GM20000 (cell line): ENCODE data around the gene C4orf33.

ENCODE experiments used
- DNase-seq: peaks from one replicate; pipeline ENCODE4 v3.0.0; 2012; ENCODE audit warnings: low spot score
- TF ChIP-seq, protein P1 (sequence below): IDR thresholded peaks from 2 replicates; pipeline ENCODE4 v1.5.1; 2012; ENCODE audit warnings: mild to moderate bottlenecking, control low read depth; ENCODE audit errors: extremely low read depth, missing control alignments

The C4orf33 gene

DNA sequence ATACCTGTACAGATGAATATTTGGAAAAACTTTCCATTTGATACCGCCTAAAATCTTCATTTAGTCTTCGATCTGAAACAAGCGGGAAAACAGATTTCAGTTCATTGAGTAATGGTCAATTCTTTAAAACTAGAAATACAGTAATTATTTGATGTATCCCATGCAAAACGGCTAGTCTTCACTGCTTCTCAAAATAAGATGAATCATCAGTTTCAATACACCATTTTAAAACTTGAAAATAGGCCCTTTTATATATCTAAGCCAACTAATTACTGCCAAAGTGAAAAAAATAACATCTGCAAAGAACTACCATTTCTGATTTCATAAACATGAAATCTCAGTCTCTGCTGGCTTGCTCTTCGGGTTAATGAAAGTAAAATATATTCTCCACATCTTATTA, 13.7 kb upstream of the C4orf33 start:
- TF ChIP-seq, protein P1, sequence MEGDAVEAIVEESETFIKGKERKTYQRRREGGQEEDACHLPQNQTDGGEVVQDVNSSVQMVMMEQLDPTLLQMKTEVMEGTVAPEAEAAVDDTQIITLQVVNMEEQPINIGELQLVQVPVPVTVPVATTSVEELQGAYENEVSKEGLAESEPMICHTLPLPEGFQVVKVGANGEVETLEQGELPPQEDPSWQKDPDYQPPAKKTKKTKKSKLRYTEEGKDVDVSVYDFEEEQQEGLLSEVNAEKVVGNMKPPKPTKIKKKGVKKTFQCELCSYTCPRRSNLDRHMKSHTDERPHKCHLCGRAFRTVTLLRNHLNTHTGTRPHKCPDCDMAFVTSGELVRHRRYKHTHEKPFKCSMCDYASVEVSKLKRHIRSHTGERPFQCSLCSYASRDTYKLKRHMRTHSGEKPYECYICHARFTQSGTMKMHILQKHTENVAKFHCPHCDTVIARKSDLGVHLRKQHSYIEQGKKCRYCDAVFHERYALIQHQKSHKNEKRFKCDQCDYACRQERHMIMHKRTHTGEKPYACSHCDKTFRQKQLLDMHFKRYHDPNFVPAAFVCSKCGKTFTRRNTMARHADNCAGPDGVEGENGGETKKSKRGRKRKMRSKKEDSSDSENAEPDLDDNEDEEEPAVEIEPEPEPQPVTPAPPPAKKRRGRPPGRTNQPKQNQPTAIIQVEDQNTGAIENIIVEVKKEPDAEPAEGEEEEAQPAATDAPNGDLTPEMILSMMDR = no peak

GRCh38 chr4:129085472-129085871, 10.5 kb upstream of the C4orf33 start:
- TF ChIP-seq, protein P1 = no peak
- DNase-seq = no peak

More for the DNA sequence above, 13.7 kb upstream of the C4orf33 start:
- no peak for DNase-seq

DNA sequence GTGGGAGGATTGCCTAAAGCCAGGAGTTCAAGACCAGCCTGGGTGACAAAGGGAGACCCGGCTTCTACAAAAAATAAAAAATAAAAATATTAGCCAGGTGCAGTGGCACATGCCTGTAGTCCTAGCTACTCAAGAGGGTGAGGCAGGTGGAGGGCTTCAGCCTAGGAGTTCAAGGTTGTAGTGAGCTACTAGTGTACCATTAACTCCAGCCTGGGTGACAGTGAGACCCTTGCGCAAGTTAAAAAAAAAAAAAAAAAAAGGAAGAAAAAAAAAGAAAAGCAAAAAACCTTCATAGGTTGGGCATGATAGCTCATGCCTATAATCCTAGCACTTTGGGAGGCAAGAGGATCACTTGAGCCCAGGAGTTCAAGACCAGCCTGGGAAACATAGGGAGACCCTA, 8.4 kb upstream of the C4orf33 start:
- TF ChIP-seq, protein P1 = no peak
- no peak for DNase-seq

GRCh38 chr4:129092631-129093190, 3.2 kb upstream of the C4orf33 start:
- no peak for DNase-seq
- TF ChIP-seq, protein P1 = no peak

DNA sequence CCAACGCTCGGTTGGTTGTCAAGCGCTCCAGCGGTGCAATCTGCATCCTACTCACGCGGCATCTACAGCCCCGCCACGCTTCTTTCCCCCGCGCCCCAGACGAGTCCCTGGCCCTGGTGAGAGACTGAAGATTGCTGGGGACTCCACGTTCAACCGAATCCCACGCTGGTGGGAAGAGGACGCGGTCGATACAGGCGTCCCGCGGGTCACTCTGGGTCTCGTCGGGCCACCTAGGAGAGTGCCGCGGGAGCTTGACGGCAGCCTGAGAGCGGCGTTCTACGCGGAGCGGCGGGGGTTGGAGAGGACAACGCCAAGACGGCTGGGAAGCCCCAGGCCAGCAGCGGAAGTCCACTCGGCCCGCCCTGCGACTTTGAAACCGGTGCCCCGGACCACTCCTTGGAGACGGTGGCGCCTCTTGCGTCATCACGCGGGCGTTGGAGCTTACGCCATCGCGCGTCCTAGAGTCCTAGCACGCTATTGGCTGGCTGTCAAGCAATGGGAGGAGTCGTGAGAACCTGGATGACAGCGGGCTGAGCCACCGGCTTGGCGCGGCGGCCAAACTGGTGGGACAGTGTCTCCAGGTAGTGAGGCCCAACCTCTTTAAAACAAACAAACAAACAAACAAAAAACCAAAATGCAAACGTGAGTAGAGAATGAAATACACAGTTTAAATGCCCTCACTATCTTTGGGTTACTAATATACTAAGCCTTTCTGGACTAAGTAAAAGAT, 2.6 kb upstream of the C4orf33 start, which contains the start of gene SCLT1:
TSS of gene SCLT1 (minus strand) at position 349 of the 730 bp plus-strand sequence. CDS start 436 bp downstream, outside the sequence.
- TF ChIP-seq, protein P1 = no peak
- DNase-seq = peak; percentile 86

DNA sequence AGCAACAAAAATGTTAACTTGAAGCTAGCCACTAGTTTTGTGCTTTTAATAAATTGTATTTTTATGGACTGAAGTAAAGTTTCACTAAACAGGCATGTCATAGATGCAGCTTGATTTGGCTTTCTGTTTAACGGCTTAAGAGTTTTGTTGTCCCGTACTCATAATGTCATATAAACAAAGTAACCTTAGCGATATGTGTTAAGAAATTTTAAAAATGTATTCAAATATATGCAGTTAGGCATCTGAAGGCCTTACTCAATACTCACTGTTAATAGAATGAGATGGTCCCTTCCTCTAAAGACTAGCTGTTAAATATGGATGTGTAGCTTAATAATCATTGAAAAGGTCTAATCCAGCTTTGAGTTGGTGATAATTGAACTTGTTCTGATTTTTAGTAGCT, 1.6 kb upstream of the C4orf33 start:
- TF ChIP-seq, protein P1 = no peak
- no peak for DNase-seq

GRCh38 chr4:129098531-129099001, 2.6 kb downstream of the C4orf33 start:
- TF ChIP-seq, protein P1 = no peak
- DNase-seq = no peak
